Activated CD4-positive, alpha-beta T cell treated with anti-CD3 and anti-CD28 coated beads, Interleukin-2, amount 50 U/mL, for 4 hours (primary cell): ENCODE results near the gene ASPSCR1.

Experiments used
- DNase-seq, 2 experiments: peaks; one replicate each; pipeline ENCODE4 v3.0.0-alpha.2; 2020

ASPSCR1 gene

DNA sequence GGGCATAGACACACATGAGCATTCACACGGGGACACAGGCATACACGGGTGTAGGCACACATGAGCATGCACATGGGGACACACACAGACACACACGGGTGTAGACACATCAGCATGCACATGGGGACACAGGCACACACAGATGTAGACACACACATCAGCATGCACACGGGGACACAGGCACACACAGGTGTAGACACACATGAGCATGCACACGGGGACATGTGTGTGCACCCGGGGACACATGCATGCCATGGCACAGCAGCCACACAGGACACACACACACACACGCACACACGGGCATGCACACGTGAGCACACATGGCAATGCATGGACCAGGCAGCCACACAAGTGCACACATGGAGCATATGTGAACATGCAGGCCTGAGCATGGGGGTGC is 65.2 kb downstream of the ASPSCR1 start:
- DNase-seq = no peak

DNA sequence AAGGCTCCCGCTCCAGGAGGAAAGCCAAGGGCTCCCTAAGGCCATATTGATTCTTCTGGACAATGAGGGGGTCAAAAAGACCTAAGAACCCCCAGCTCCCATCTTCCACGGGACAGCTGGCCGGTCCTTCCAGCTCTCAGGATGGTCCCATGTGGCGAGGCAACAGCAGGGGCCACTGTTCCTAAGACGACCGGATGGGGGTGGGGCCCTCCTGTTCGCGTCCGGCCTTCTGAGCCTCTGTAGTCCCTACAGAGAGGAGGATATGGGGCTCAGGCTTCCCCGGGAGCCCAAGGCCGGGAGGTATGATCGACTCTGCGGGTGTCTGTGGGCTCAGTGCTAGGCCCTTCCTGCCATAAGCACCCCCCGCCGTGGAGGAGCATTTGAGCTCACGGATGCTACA is 66.1 kb downstream of the ASPSCR1 start:
- no peak for DNase-seq

DNA sequence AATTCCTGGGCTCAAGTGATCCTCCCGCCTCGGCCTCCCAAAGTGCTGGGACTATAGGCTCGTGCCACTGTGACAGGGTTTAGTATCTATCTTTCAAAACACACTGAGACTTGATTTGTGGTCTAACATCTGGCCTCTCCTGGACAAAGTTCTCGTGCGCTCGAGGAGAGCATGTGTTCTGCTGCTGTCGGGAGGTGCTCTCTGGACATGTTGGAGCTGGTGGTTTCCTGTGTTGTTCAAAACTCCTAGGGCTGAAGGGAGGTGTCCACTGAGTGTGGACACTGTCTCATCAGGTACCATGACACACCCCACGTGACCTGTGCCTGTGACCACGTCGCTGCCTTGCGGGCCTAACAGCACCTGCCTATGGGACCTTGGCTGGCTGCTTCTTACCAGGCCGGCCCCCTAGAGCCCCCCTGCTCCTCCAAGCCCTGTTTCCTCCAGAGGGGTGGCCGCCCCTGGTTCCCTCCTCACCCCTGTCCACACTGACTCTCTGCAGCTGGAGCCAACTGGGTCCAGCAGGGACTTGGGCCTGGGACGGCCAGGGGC is 68.6 kb downstream of the ASPSCR1 start:
- no peak for DNase-seq

DNA sequence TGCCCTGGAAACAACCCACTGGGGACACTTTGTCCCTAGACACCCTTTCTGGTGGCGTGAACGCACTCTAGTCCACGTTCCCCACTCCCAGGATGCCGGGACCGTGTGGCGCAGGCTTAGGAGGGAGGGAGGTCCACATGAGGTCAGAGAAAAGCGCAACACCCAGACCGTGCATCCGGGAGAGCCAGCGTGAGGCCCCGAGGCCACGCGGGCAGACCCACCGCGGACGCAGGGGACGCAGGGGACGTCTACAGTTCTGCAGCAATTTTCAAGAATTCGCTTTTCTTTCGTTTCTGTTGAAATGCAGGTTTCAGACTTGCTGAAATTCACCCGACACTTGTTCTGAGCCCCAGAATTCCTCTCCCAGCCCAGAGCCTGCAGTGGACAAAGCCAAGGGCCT is 69.5 kb downstream of the ASPSCR1 start:
- DNase-seq = no peak

DNA sequence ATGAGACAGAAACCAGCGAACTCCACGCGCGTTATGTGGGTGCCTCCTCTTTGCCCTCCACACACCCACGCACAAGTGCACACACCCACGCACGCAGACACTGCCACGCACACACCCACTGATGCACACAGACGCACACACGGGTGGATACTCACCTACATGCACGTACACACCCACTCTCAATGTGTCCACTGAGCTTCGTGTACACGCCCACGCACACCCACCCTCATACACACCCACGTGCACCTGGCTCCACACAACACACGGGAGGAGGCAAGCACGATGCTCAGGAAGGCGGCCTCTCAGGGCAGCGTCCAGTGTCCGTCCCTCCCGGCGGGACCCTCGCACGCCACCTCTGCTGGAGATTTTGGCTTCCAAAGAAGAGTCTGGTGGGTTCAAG is 70.0 kb downstream of the ASPSCR1 start:
- no peak for DNase-seq

DNA sequence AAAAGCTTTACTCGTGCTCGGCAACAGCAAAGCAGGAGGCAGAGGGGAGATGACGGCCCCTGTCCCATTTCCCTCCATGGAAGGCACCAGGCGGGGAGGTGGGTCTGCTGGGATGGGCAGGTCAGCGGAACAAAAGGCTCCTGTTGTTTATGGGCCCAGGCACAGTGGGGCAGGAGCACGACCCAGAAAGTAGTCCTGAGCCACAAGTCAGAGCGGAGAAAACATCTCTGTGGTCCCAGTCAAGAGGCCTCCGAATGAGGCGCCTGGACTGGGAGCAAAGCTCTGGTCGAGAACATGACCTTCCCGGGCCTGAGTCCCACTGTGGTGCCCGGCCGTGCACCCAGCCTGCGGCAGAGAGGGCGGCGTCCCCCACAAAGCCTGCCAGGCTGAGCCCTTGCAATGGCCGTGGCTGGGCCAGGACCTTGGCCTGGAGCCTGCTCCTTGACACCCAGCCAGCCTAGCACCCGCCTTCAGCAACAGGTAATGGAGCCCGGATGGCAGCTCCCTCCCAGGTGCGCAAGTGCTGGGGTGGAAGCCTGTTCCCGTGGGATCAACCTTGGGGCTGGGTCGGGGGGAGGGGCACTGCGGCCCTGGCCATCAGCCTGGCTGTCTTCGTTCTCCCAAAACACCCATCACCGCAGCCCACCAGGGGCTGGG is 70.6 kb downstream of the ASPSCR1 start:
- DNase-seq = no peak

DNA sequence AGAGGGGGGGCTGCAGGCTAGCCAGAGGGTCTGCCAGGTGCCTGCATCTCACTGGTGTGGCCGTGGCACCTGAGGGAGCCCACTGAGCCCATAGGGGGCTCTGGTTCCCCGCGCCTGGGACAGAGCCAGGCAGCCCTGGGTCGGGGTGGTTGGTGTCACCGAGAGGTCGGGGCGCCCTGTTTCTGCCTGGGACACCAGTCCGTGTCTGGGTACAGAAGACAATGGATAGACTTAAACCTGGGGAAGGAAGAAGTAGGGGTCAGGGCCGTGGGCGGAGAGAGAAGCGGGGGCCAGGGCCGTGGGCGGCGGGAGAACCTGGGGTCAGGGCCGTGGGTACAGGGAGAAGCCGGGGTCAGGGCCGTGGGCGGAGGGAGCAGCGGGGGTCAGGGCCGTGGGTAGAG is 71.1 kb downstream of the ASPSCR1 start:
- no peak for DNase-seq

DNA sequence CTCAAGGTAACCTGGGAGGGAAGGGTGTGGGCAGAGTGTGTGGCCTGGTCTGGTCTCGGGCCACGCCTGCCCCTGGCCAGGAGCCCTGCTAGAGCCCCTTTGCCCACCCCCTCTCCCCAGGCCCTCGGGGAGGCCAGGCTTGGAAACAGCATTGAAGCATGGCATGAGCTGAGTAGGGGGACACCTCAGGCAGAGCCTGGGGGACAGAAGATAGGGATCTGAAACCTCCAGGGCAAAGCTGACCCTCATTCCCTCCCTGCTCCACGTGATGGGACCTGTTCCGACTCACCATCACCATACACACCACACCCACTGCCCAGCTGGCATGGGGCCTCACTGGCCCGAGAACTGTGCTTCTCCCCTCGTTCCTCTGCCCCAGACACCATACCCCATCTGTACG is 71.7 kb downstream of the ASPSCR1 start:
- no peak for DNase-seq

DNA sequence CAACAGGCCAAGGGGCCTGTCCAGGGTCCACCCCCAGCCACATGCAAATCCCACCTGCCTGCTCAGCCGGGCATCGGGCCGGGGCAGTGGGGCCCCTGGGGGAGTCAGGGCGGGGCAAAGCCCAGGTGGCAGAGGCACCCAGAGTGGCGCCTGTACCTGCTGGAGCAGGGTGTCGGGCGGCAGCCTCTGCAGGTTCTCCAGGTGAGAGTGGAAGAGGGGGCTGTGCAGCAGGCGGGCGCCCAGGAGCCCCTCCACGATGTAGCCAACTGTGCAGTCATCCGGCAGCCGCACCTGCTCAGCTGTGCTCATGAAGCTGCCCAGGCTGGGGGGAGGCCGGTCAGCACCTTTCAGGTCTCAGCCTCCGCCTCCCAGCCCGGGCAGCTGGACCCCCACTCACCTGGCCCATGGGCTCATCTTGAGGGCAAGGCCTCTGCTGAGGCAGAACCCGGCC is 72.1 kb downstream of the ASPSCR1 start:
- DNase-seq = no peak

DNA sequence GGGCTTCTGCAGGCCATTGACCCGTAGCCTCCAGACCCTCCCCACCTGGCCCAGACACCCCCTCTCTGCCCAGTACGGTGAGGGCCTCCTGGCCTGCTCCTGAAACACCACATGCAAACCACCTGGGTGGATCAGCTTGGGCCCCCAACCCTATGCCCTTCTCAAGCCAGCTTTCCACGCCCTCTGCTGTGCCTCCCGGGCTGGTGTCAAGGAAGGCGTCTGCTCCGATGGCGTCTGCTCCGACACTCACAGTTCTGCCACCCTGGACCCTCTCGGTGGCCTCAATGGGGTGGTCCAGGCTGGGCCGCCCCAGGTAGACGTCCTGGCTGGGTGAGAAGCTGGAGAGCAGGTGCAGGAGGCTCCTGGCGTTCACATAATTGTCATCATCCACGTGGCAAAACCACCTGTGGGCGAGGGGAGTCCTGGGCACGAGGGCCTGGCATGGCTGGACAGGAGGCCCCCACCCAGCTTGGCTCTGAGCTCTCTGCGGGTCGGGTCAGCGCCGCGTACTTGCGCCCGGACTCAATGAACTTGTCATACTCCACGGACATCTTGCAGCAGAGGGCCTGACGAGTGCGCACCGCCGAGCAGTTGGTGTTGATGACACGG is 72.8 kb downstream of the ASPSCR1 start:
- DNase-seq = no peak

DNA sequence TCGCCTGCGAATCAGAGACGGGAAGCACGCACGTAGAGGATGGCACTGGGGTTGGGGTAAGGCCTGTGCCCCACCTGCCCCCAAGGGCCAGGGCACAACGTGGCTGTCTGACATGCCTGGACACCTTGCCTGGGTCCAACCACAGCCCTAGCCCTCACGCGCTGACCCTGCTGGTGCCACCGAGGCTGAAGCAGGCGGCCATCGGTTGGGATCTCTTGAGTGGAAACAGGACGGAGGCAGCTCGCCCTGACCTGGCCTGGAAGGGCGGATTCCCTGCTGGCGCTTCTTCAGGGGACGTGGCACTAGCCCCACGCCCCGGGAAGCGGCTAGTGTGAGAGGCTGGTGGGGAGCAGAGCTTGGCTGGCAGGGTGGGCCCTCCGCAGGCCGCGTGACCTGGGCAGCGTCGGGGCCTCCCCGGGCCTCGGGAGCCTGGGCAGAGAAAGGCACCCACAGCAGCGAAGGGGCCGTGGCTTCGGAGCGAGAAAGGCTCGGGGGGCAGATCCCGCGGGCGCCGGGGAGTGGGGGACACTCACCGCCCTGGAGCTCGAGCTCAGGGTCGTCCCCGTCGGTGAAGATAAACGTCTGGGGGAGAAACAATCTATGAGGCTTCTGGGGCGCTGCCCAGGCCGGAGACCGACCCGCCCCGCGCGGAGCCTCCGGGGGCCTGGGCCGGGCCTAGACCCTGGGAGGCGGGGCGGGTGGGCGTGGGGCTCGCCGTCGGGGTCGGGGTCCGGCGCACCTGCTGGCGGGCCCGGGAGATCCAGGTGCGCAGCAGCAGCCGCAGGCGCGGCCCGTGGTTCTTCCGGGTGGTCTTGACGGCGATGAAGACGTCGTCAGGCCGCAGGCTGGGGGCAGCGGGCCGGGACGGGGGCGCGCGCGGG is 73.6 kb downstream of the ASPSCR1 start:
- no peak for DNase-seq

DNA sequence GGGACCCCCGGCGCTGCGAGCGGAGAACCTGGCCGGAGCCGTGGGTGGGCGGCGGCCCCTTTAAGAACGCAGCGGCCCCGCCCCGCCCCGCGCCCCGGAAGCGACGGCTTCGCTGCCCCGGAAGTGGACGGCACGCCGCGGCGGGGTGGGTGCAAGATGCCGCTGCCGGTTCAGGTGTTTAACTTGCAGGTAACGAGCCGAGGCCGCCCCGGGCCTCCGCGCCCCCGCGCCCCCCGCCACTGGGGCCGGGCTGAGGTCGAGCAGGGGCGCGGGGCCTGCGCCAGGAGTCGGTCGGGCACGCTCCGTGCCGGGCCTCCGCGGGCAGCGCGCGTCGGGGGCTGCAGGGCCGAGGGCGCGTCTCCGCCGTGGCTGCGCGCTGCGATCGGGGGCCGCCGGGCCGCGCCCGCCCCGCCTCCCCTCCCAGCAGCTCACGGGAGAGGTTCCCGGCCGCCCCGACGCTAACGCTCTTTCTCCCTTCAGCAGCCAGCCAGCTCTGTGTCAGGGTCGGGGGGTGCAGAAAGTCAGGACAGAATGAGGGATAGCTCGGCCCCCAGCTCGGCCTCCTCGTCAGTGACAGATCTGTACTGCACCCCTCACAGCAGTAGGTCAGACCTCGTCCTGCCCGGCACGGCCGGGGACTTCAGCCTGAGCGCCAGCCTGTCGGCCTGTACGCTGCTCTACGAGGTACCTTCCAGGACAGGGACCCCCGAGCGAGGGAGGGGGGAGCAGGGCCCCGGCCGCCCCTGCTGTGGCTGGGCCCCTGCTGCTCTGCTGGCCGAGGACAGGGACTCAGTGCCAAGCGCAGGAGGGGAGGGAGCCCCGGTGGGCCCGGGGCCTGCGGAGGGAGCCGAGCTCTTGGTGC is 74.6 kb downstream of the ASPSCR1 start, which contains the start of the genes GPS1 and RFNG:
Gene GPS1 (plus strand): TSS at position 123 of the 862 bp plus-strand sequence. CDS start 34 bp downstream, at position 157.
Gene RFNG (minus strand): TSS at position 36 of the 862 bp plus-strand sequence. CDS start 45 bp downstream, outside the sequence.
- DNase-seq = peak; percentile 74 to 76

DNA sequence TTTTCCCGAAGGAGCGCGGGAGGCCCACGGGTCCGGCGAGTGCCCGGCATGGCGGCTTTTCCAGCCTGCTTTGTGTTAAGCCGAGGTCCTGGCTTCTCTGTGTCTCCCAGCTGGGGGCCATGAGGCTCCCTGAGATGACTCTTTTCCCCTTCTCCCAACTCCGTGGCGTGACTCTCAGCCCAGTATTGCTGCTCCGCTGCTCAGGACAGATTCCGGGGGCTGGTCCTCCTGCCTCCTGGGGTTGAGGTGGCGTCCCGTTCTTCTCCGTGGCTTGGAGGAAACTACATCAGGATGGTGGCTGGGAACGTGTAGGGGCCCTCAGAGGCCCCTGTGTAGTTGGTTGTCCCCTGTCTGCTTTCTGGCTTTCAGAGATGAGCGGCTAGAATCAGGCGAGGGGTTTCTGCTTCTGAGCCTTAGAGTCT is 75.2 kb downstream of the ASPSCR1 start:
- no peak for DNase-seq

DNA sequence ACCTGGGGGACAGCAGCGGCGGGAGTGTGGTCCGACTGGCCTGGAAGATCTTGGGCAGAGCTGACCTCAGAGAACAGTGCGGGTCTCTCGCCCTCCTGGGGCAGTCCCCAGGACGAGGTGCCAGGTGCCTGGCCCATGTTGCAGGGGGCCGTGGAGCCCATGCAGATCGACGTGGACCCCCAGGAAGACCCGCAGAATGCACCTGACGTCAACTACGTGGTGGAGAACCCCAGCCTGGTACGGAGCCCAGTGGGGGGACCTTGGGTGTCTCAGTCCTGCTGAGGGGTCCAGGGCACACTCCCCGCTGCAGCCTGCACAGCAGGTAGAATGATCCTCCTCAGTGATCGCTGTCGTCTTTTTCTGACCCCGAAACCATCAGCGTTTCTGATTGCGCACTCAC is 75.7 kb downstream of the ASPSCR1 start:
- DNase-seq = no peak

DNA sequence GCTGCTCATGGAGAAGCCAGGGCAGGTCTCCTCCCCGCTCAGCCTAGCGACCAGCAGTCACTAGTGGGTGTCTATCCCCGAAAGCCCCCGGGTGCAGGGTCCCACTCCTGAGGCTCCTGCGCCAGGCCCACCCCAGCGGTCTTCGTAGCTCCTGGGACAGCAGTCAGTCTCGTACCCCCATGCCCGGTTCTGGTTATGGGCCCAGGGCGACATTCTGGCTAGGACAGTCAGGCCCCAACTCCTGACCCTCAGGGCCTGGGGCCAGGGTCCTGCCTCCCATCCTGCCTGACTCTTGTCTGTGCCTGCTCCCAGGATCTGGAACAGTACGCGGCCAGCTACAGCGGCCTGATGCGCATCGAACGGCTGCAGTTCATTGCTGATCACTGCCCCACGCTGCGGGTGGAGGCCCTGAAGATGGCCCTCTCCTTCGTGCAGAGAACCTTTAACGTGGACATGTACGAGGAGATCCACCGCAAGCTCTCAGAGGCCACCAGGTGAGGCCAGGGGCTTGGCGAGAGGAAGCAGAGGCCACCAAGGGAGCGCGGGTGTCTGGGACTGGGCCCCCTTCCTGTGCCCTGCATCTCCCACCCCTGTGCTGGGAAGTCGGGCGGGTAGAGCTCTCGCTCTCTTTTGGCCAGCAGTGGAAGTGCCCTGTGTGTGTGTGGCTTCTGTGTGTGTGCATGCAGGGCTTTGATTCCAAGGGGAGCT is 76.3 kb downstream of the ASPSCR1 start:
- DNase-seq = no peak

DNA sequence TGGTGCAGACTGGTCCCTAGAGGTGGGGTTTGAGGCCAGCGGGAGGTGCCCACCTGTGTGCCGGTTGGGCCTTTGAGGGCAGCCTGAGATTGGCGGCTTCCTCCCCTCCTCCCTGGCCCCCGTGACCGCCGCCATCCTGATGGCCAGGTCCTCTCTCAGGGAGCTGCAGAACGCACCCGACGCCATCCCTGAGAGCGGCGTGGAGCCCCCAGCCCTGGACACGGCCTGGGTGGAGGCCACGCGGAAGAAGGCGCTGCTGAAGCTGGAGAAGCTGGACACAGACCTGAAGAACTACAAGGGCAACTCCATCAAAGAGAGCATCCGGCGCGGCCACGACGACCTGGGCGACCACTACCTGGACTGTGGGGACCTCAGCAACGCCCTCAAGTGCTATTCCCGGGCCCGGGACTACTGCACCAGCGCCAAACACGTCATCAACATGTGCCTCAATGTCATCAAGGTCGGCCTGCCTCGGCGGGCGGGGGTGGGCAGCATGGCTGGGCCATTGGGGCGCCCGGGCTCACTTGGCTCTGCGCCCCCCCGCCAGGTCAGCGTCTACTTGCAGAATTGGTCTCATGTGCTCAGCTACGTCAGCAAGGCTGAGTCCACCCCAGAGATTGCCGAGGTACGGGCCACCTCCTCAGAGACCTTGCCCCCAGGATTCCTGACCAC is 77.1 kb downstream of the ASPSCR1 start:
- no peak for DNase-seq

DNA sequence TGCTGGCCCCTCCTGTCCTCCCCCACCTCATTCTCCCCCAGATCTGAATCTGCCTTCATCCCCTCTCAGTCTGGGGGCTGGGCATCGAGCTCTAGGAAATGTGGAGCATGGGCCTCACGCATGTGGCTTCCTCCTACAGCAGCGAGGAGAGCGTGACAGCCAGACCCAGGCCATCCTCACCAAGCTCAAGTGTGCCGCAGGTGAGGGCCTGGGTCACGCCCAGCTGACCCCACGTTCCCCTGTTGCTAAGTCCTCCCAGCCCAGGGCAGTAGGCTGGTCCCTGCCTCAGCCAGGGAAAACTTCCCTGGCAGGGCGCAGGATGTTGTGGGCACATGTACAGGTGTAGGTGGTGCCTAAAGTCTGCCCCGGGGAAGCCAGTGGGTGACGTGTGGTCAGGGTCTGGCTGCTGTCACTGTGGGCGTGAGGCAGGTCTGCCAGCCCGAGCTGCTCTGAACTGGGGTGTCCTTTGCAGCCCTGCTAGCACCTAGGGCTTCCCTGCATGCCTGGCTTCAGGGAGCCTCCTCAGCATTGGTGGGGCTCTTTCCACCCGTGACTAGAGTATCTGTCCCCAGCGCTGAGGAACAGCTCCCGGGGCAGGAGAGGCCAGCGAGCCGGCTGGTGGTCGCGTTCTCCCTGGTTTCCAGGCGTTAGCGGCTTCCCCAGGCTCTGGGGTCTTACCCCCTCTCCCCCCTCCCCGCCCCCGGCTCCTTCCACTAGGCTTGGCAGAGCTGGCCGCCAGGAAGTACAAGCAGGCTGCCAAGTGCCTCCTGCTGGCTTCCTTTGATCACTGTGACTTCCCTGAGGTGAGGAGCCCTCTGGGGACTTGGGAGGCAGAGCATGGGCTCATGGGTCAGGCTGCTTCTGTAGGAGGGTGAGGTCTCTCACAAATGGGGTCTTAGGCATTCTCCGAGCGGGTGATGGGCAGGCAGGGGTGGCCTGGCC is 77.9 kb downstream of the ASPSCR1 start:
- no peak for DNase-seq

DNA sequence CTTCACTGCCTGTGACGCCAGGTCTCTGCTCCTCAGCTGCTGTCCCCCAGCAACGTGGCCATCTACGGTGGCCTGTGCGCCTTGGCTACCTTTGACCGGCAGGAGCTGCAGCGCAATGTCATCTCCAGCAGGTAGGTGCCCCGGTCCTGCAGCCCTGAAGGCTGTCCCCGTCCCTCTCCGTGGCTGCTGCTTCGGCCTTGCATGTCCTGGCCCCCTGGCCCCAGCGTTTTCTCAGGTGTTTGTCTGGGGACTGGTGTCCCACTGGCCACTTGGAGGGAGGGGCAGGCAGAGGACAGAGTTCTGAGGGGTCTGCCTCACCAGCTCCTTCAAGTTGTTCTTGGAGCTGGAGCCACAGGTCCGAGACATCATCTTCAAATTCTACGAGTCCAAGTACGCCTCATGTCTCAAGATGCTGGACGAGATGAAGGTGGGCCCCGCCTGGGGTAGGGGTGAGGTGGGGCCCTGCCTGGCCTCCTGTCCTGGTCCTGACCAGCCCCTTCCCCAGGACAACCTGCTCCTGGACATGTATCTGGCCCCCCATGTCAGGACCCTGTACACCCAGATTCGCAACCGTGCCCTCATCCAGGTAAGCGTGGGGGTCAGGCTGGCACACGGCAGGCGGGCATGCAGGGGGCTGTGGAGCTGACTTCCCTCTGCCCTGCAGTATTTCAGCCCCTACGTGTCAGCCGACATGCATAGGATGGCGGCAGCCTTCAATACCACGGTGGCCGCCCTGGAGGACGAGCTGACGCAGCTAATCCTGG is 78.7 kb downstream of the ASPSCR1 start:
- no peak for DNase-seq
